ENCODE results near the gene CDK18.

Gene CDK18

GRCh38 chr1:205524794-205525101 is 20.3 kb downstream of the CDK18 start:
- Histone ChIP-seq H3K9me3 (ENCODE audit: low read length) (no peaks in the 10 kb centered on the region), H3K36me3 (ENCODE audit: insufficient read depth, low read length) (no peaks in the 10 kb centered on the region), H2AFZ (ENCODE audit: low read depth, low read length) (no peak overlapping the region), H3K27me3 (ENCODE audit: insufficient read depth, low read length) (peaks cover 24% of the 10 kb centered on the region), H3K4me1 (ENCODE audit: insufficient read depth, low read length) (peaks cover 6% of the 10 kb centered on the region), H3K4me3 (ENCODE audit: low read length) (no peak overlapping the region)

DNA sequence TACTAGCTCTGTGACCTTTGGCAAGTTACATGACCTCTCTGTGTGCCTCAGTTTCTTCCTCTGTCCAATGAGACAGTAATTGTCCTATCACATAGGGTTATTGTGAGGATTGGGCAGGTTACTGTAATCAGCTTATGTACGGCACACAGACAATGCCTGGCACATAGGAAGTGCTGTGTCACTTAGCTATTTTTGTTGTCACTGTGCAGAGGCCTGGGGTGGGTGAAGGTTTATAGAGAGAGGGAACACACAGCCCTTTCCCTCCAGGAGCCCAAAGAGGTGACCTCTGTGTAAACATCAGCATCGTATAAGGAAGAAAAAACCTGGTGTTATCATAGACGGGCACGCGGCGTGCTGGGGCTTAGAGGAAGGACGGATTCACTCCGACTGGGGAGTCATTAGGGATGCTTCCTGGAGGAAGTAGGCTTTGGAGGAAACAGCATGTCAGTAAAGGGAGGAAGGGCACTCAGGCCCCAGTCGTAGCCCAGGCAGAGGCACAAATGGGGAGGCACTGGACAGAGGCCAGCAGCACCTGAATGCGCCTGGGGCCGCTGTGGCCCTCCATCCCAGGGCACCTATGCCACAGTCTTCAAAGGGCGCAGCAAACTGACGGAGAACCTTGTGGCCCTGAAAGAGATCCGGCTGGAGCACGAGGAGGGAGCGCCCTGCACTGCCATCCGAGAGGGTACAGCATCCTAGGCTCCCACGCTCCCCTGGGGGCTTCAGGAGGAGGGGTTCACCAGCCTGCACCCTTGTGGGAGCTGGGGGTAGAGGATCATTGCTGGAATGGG is 21.2 kb downstream of the CDK18 start:
- Histone ChIP-seq H3K27me3 (ENCODE audit: insufficient read depth, low read length) (peaks cover 24% of the 10 kb centered on the region), H3K4me3 (ENCODE audit: low read length) (no peak overlapping the region), H3K4me1 (ENCODE audit: insufficient read depth, low read length) (peaks cover 6% of the 10 kb centered on the region), H3K9me3 (ENCODE audit: low read length) (no peaks in the 10 kb centered on the region), H2AFZ (ENCODE audit: low read depth, low read length) (no peak overlapping the region), H3K36me3 (ENCODE audit: insufficient read depth, low read length) (no peaks in the 10 kb centered on the region)

- Histone ChIP-seq H2AFZ (ENCODE audit: low read depth, low read length) (no peak overlapping the region), H3K9me3 (ENCODE audit: low read length) (no peaks in the 10 kb centered on the region), H3K4me3 (ENCODE audit: low read length) (no peak overlapping the region), H3K36me3 (ENCODE audit: insufficient read depth, low read length) (no peaks in the 10 kb centered on the region), H3K4me1 (ENCODE audit: insufficient read depth, low read length) (peaks cover 6% of the 10 kb centered on the region), H3K27me3 (ENCODE audit: insufficient read depth, low read length) (peaks cover 22% of the 10 kb centered on the region)
These were observed 22.0 kb downstream of the CDK18 start for GRCh38 chr1:205526431-205526830.

DNA sequence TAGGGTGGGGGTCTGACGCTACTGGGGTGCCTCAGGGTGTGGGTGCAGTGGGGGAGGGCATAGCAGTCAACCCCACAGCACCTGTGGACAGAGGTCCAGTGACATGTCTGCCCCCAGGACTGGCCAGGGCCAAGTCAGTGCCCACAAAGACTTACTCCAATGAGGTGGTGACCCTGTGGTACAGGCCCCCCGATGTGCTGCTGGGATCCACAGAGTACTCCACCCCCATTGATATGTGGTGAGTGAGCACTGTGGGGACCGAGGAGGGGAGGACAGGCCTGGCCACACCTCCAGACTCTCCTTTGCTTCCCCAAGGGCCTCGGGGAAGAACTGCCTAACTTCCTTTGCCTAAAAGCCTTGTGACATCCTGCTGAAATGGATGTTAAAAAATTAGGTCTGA is 23.5 kb downstream of the CDK18 start:
- Histone ChIP-seq H2AFZ (ENCODE audit: low read depth, low read length) (no peak overlapping the region), H3K27me3 (ENCODE audit: insufficient read depth, low read length) (peaks cover 12% of the 10 kb centered on the region), H3K4me1 (ENCODE audit: insufficient read depth, low read length) (peaks cover 6% of the 10 kb centered on the region), H3K4me3 (ENCODE audit: low read length) (no peak overlapping the region), H3K9me3 (ENCODE audit: low read length) (no peaks in the 10 kb centered on the region), H3K36me3 (ENCODE audit: insufficient read depth, low read length) (no peaks in the 10 kb centered on the region)

GRCh38 chr1:205528446-205528886 is 24.0 kb downstream of the CDK18 start:
- Histone ChIP-seq H2AFZ (ENCODE audit: low read depth, low read length) (peak overlapping the region; percentile 59), H3K27me3 (ENCODE audit: insufficient read depth, low read length) (peaks cover 15% of the 10 kb centered on the region), H3K4me1 (ENCODE audit: insufficient read depth, low read length) (peaks cover 6% of the 10 kb centered on the region), H3K36me3 (ENCODE audit: insufficient read depth, low read length) (no peaks in the 10 kb centered on the region), H3K4me3 (ENCODE audit: low read length) (no peak overlapping the region), H3K9me3 (ENCODE audit: low read length) (no peaks in the 10 kb centered on the region)

DNA sequence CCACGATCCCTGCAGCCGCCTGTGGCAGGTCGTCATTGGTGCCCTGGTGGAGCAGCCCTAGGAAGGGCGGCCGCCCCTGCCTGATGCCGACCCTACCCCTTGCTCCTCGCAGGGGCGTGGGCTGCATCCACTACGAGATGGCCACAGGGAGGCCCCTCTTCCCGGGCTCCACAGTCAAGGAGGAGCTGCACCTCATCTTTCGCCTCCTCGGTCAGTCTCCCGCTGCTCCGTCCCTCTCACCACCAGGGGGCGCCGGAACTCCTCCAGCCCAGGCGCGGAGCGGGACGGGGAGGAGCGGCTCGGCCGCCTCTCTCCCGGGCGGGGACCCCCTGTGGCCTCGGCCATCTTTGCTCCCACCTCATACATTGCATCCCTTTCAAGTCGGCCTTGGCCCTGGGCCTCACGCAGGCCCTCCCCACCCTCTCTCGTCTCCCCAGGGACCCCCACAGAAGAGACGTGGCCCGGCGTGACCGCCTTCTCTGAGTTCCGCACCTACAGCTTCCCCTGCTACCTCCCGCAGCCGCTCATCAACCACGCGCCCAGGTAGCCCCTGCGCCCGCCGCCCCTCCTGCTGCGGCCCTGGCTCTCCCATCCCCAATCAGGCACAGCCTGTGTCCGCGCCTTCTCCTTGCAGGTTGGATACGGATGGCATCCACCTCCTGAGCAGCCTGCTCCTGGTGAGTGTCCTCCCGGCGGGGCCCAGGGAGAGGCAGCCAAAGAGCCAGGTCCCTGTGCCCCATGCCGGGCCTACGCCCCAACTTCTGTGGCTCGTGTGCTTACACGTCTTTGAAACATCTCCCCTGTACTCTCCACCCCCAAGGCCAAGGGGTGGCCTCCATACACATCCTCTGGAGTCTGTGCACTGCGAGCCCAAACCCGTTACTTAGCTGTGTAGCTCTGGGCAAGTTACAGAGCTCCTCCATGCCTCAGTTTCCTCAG is 24.7 kb downstream of the CDK18 start:
- Histone ChIP-seq H3K9me3 (ENCODE audit: low read length) (no peaks in the 10 kb centered on the region), H3K27me3 (ENCODE audit: insufficient read depth, low read length) (peaks cover 17% of the 10 kb centered on the region), H3K4me3 (ENCODE audit: low read length) (no peak overlapping the region), H2AFZ (ENCODE audit: low read depth, low read length) (peak overlapping the region; percentile 59), H3K4me1 (ENCODE audit: insufficient read depth, low read length) (peaks cover 6% of the 10 kb centered on the region), H3K36me3 (ENCODE audit: insufficient read depth, low read length) (no peaks in the 10 kb centered on the region)

- Histone ChIP-seq H3K36me3 (ENCODE audit: insufficient read depth, low read length) (no peaks in the 10 kb centered on the region), H2AFZ (ENCODE audit: low read depth, low read length) (no peak overlapping the region), H3K9me3 (ENCODE audit: low read length) (no peaks in the 10 kb centered on the region), H3K4me3 (ENCODE audit: low read length) (no peak overlapping the region), H3K27me3 (ENCODE audit: insufficient read depth, low read length) (peaks cover 23% of the 10 kb centered on the region), H3K4me1 (ENCODE audit: insufficient read depth, low read length) (peaks cover 6% of the 10 kb centered on the region)
These were observed 25.6 kb downstream of the CDK18 start for GRCh38 chr1:205530116-205530515.

DNA sequence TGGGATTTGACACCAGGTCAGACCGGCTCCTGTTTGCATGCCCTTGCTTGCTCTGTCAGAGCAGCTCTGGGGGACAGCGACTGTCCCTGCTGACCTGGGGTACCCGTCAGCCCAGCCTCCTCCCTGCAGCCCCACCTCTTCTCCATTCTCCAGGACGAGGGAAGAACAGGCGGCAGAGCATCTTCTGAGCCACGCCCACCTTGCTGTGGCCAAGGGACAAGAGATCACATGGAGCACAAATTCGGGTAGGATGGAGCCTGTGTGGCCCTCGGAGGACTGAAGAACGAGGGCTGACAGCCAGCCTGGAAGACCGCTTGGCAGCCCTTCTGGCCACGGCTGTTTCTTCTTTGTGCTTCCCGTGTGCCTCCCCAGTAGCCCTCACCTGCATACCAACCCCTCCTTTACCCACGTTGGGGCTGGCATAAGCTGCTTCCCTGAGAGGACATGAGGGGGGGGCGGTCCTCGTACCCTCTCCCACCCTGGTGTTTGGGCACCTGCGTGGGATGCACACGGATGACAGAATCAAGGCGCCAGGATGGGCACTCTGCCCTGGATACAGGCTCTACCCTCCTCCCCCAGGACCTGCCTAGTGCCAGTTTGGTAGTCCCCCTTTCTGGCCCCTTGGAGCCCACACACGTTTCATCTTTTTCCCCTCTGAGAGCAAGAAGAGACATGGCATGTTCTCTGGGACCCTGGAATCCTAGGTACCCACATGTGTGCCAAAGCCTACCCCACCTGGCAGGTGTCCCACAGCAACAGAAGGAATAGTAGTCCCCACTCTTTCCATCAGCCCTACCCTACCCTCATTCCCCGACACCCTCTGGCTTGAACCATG is 26.9 kb downstream of the CDK18 start:
- no peaks in the 10 kb centered on the region for H3K9me3 ChIP-seq (ENCODE audit: low read length)
- H3K27me3 ChIP-seq (ENCODE audit: insufficient read depth, low read length): peaks cover 16% of the 10 kb centered on the region
- no peak overlapping the region for H2AFZ ChIP-seq (ENCODE audit: low read depth, low read length)
- H3K4me3 ChIP-seq (ENCODE audit: low read length): no peak overlapping the region
- peaks cover 6% of the 10 kb centered on the region for H3K4me1 ChIP-seq (ENCODE audit: insufficient read depth, low read length)
- H3K36me3 ChIP-seq (ENCODE audit: insufficient read depth, low read length): no peaks in the 10 kb centered on the region

DNA sequence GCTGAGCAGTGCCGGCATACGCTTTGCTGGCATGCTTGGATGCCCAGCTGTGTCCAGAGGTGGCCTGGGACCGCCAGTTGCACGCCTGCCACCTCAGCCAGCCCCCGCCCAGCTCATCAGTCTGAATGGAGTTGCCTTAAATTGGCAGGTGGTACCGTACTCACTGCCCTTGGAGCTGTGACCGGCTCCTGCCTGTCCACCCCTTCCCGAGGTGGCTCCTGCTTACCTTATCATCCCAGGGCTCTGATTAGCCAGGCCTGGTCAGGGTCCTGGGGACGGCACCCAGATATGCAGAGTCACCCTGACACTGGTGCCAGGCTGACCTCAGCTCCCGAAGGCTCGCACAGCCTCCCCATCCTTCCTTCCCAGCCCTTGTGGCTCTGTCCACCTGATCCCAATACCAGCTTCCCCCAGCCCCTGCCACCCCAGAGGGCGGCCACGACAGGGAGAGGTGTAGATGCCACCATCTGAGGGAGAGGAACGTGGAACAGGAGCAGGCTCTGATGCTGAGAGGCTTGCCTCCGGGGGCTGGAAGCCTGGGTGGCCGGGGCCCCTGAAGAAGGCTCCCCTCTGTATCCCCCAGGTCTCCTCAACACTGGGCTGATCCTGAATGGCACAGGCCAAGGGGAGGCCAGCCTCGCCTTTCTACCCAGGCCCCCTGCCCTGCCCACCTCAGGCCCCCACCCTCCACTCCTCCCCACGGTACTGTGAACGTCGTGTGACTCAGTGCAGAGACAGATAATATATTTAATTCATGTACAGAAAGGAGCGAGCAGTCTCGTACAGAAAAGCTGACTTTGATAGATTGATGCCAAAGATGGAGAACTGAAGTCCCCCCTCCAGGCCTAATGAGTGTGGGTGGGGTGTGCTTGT is 27.8 kb downstream of the CDK18 start:
- Histone ChIP-seq H3K9me3 (ENCODE audit: low read length) (no peaks in the 10 kb centered on the region), H3K36me3 (ENCODE audit: insufficient read depth, low read length) (no peaks in the 10 kb centered on the region), H2AFZ (ENCODE audit: low read depth, low read length) (no peak overlapping the region), H3K4me1 (ENCODE audit: insufficient read depth, low read length) (peaks cover 6% of the 10 kb centered on the region), H3K27me3 (ENCODE audit: insufficient read depth, low read length) (peaks cover 17% of the 10 kb centered on the region), H3K4me3 (ENCODE audit: low read length) (no peak overlapping the region)

GRCh38 chr1:205532996-205533735 is 28.7 kb downstream of the CDK18 start:
- peaks cover 6% of the 10 kb centered on the region for H3K4me1 ChIP-seq (ENCODE audit: insufficient read depth, low read length)
- H3K9me3 ChIP-seq (ENCODE audit: low read length): no peaks in the 10 kb centered on the region
- H2AFZ ChIP-seq (ENCODE audit: low read depth, low read length): no peak overlapping the region
- H3K36me3 ChIP-seq (ENCODE audit: insufficient read depth, low read length): no peaks in the 10 kb centered on the region
- H3K27me3 ChIP-seq (ENCODE audit: insufficient read depth, low read length): peaks cover 17% of the 10 kb centered on the region
- H3K4me3 ChIP-seq (ENCODE audit: low read length): no peak overlapping the region

GRCh38 chr1:205533748-205534443 is 29.4 kb downstream of the CDK18 start:
- H3K4me3 ChIP-seq (ENCODE audit: low read length): no peak overlapping the region
- peaks cover 17% of the 10 kb centered on the region for H3K27me3 ChIP-seq (ENCODE audit: insufficient read depth, low read length)
- no peaks in the 10 kb centered on the region for H3K4me1 ChIP-seq (ENCODE audit: insufficient read depth, low read length)
- no peaks in the 10 kb centered on the region for H3K9me3 ChIP-seq (ENCODE audit: low read length)
- H3K36me3 ChIP-seq (ENCODE audit: insufficient read depth, low read length): no peaks in the 10 kb centered on the region
- H2AFZ ChIP-seq (ENCODE audit: low read depth, low read length): no peak overlapping the region
